Ovary (tissue), 10 donors: ENCODE results near the gene PKP3. TPM values are rescaled to one million over a fixed set of nuclear protein-coding genes. Genes with fewer than 3 reads are reported as not detected.
"Not testable (repeated sequence)": the region's sequence is repeated elsewhere in the genome, so short reads cannot be mapped to it uniquely, and the experiment has no call there.

ENCODE experiments used
- DNase-seq, 5 donors: peaks; one replicate each; pipeline ENCODE4 v3.0.0-alpha.2; 2019 to 2020
- H3K27ac ChIP-seq, 2 donors: fragments of 200-600 bp; one replicate each; pipeline versions ENCODE4 v1.5.1 to v1.8.0; 2019 to 2022
- H3K27me3 ChIP-seq: fragments of 200-600 bp; one replicate; pipeline ENCODE4 v1.8.0; 2022
- H3K36me3 ChIP-seq: fragments of 200-600 bp; sonication (generic); one replicate; pipeline ENCODE4 v1.5.1; 2019
- H3K4me1 ChIP-seq: one replicate; pipeline ENCODE4 v1.8.1; 2013; ENCODE audit warnings: mild to moderate bottlenecking, moderate library complexity; ENCODE audit not compliant: insufficient read depth
- H3K4me3 ChIP-seq: fragments of 200-600 bp; sonication (generic); one replicate; pipeline ENCODE4 v1.5.1; 2017
- H3K9me3 ChIP-seq, 2 donors: fragments of 200-600 bp in 1 of 2; sonication (generic) in 1 of 2; one replicate each; pipeline versions ENCODE4 v1.5.1 to v1.8.1; 2013 to 2019; ENCODE audit warnings: mild to moderate bottlenecking in 1 of 2, moderate library complexity in 1 of 2
- EP300 ChIP-seq: sonication (generic); formaldehyde crosslinking; IDR thresholded peaks from one replicate; pipeline ENCODE4 v1.6.1; 2017; ENCODE audit warnings: antibody characterized with exemption
- POLR2A ChIP-seq: fragments of 450-650 bp; IDR thresholded peaks from one replicate; pipeline ENCODE4 v1.6.1; 2017; ENCODE audit warnings: antibody characterized with exemption, mild to moderate bottlenecking, moderate library complexity
- WGBS, 3 donors: extraction: QIAGEN DNeasy Blood & Tissue Kit in 1 of 3; methylation state at CpG; one replicate each; pipeline versions ENCODE4 v1.1.5 to v1.1.7; 2013 to 2017; 5-methylcytosine and 5-hydroxymethylcytosine counted together
- intact Hi-C, 4 donors: fragments of 100-400 bp; cut with DNase I; formaldehyde crosslinking; loops; one replicate each; pipeline versions ENCODE4 v1.11.0 to v1.15.1; 2022 to 2023
- long read RNA-seq, 3 donors: library from polyadenylated mRNA in 2 of 3; unstranded in 2 of 3; transcript quantifications; one replicate each; pipeline ENCODE4 v2.0.0 and lab custom pipeline, GENCODE V29; 2021 to 2026
- polyA plus RNA-seq, 2 donors: library from polyadenylated mRNA; stranded (reverse); fragments of 200-250 nt in 1 of 2; fragments of 350-450 nt in 1 of 2; fragmentation: Illumina TruSeq in 1 of 2; extraction: RNeasy Lipid Tissue Mini Kit (QIAGEN cat#74804) in 1 of 2; gene quantifications; one replicate each; pipeline ENCODE4 v1.2.3, GENCODE V29; 2013 to 2014
- total RNA-seq, 7 donors: library from RNA; depleted of rRNA in 2 of 7; stranded (reverse); fragments of >200 nt in 2 of 7; fragmentation: NEBNext Ultra II Directional in 3 of 7; extraction: Animal tissue kit (Norgen Biotek cat#: 25700) in 3 of 7; gene quantifications; one replicate each; pipeline versions ENCODE4 v1.1.0 to v1.2.4, GENCODE V29; 2016 to 2023
- TF ChIP-seq, protein P1 (sequence below), 3 donors: fragments of 450-650 bp in 2 of 3; fragments of 200-600 bp in 1 of 3; IDR thresholded peaks; one replicate each; pipeline versions ENCODE4 v1.5.1 to v1.8.0; 2016 to 2022; ENCODE audit warnings: antibody characterized with exemption in 3 of 3, mild to moderate bottlenecking in 1 of 3
- donor health status: DM: no; HTN: no; CAD: no; lungs with moderate emphysema.
- donor health status: DM: no; HTN: no; CAD: no.
- donor health status: Bipolar disorder and iron deficiency.
- donor health status: DM: yes; HTN: yes; CAD: no.
- donor health status: DM: no; HTN: no; CAD: no.
- donor health status: DM: yes; HTN: yes; CAD: no.

The PKP3 gene
- 10 to 100 TPM in 1 of 7 donors, 1 to 10 TPM in 4, under 1 TPM in 2; 0.30 to 56.8 (median 3.4) TPM for total RNA-seq
- under 1 TPM in 1 of 2 donors, not detected in 1; 0.21 TPM for polyA plus RNA-seq
- long read RNA-seq, donor 1, partial matches to known transcripts = 1 of 1 reads
- long read RNA-seq, donor 1, other reads (novel, unspliced or antisense) = 0 of 1 reads
- long read RNA-seq, donor 2, partial matches to known transcripts = 0 of 1 reads
- long read RNA-seq, donor 2, other reads (novel, unspliced or antisense) = 0 of 1 reads
- long read RNA-seq, donor 3, transcript PKP3-201 (13 exons, 2,809 nt) = major isoform, 11 of 16 reads
- long read RNA-seq, donor 3, partial matches to known transcripts = 3 of 16 reads
- long read RNA-seq, donor 3, other reads (novel, unspliced or antisense) = 2 of 16 reads

DNA sequence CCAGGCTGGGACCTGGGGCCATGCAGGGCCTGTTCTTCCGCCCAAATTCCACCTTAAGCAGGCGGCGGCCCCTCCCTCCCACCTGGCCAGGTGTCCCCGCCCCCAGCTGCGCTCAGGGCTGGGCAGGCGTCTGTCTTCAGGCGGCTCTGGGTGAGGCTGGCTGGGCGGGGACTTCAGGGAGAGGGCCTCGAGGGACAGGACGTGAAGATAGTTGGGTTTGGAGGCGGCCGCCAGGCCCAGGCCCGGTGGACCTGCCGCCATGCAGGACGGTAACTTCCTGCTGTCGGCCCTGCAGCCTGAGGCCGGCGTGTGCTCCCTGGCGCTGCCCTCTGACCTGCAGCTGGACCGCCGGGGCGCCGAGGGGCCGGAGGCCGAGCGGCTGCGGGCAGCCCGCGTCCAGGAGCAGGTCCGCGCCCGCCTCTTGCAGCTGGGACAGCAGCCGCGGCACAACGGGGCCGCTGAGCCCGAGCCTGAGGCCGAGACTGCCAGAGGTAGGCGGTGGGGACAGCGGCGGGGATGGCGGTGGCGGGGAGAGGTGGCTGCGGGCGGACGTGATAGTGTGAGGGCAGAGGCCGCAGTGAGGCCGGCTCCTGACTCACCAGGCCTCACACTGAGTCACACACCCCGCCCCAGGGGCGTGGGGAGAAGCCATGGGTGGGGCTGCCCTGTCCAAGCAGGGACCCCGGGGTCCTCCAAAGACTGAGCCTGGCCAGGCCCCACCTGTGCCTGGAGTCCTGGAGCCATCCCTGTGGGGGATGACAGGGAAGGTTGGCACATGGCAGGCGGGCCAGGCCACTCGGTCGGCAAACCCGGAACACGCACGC is at the start of gene PKP3:
TSS of gene PKP3 (plus strand) at position 176 of the 824 bp plus-strand sequence. CDS start at position 260, 84 bp downstream.
- no peaks in the 10 kb centered on the region for H3K27me3 ChIP-seq
- no peaks in the 10 kb centered on the region for H3K4me1 ChIP-seq
- H3K27ac ChIP-seq = no peak within 1 kb of the TSS
- DNase-seq = no peak
- no peak within 1 kb of the TSS for H3K4me3 ChIP-seq
- intact Hi-C loops = no loop called here
- H3K9me3 ChIP-seq = no peaks in the 10 kb centered on the region
- 76 to 83% (median 81%) methylated on average over 57 of the region's 57 CpGs for WGBS, 3 donors
- no peaks in the 10 kb centered on the region for H3K36me3 ChIP-seq
- TF ChIP-seq POLR2A (no peak), EP300 (no peak)
- TF ChIP-seq, protein P1, sequence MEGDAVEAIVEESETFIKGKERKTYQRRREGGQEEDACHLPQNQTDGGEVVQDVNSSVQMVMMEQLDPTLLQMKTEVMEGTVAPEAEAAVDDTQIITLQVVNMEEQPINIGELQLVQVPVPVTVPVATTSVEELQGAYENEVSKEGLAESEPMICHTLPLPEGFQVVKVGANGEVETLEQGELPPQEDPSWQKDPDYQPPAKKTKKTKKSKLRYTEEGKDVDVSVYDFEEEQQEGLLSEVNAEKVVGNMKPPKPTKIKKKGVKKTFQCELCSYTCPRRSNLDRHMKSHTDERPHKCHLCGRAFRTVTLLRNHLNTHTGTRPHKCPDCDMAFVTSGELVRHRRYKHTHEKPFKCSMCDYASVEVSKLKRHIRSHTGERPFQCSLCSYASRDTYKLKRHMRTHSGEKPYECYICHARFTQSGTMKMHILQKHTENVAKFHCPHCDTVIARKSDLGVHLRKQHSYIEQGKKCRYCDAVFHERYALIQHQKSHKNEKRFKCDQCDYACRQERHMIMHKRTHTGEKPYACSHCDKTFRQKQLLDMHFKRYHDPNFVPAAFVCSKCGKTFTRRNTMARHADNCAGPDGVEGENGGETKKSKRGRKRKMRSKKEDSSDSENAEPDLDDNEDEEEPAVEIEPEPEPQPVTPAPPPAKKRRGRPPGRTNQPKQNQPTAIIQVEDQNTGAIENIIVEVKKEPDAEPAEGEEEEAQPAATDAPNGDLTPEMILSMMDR (IDR thresholded peaks at IDR 0.05) = no peak

DNA sequence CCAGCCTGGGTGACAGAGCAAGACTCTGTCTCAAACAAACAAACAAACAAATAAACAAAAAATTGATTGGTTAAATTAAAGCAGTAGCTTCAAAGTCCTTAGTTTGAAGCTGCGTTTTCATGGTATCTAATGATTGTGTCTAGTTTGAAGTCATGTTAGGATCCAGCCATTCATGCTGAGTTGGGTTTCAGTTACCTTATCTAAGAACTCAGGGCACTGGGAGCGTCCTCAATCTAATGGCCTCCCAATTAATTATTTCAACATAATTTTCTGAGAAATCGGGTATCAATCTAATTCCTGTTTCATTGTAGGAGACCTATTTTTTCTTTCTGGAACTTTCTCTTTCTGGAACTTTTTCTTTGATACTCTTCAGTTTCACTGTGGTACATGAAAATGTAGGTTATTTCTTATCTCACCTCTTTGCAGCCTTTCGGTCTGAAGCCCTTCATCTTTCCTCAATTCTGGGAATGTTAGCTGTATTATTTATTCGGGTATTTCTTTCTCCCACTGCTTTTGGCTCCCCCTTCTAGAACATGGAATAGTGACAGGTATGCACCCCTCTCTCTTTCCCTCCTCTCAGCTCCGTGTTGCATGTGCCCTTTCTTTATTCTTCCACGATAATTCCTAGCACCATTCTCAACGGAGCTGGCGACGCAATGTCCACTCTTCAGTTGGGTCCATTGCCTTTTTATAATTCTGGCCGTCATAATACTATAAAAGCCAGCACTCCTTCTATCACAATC is 49.0 kb upstream of the PKP3 start:
- no peak overlapping the region for H3K4me3 ChIP-seq
- no peaks in the 10 kb centered on the region for H3K9me3 ChIP-seq
- H3K27me3 ChIP-seq = no peaks in the 10 kb centered on the region
- no peak for TF ChIP-seq EP300
- TF ChIP-seq, protein P1 (IDR thresholded peaks at IDR 0.05) = no peak
- no peak for TF ChIP-seq POLR2A
- no peaks in the 10 kb centered on the region for H3K36me3 ChIP-seq
- peak in 2 of 5 donors; percentile 2 to 7 for DNase-seq
- WGBS, 3 donors = 85 to 88% (median 87%) methylated on average over 11 of the region's 11 CpGs
- intact Hi-C loops = no loop called here
- no peak overlapping the region for H3K27ac ChIP-seq
- H3K4me1 ChIP-seq = no peaks in the 10 kb centered on the region

GRCh38 chr11:346529-346928 is 47.5 kb upstream of the PKP3 start:
- no peaks in the 10 kb centered on the region for H3K27me3 ChIP-seq
- no peaks in the 10 kb centered on the region for H3K4me1 ChIP-seq
- intact Hi-C loops = no loop called here
- no peak overlapping the region for H3K4me3 ChIP-seq
- H3K36me3 ChIP-seq = no peaks in the 10 kb centered on the region
- H3K27ac ChIP-seq = no peak overlapping the region
- TF ChIP-seq EP300 (no peak), POLR2A (no peak)
- TF ChIP-seq, protein P1 (IDR thresholded peaks at IDR 0.05) = no peak
- peak in 2 of 5 donors; percentile 5 to 9 for DNase-seq
- 75 to 86% (median 75%) methylated on average over 3 of the region's 3 CpGs for WGBS, 3 donors
- H3K9me3 ChIP-seq = no peaks in the 10 kb centered on the region

DNA sequence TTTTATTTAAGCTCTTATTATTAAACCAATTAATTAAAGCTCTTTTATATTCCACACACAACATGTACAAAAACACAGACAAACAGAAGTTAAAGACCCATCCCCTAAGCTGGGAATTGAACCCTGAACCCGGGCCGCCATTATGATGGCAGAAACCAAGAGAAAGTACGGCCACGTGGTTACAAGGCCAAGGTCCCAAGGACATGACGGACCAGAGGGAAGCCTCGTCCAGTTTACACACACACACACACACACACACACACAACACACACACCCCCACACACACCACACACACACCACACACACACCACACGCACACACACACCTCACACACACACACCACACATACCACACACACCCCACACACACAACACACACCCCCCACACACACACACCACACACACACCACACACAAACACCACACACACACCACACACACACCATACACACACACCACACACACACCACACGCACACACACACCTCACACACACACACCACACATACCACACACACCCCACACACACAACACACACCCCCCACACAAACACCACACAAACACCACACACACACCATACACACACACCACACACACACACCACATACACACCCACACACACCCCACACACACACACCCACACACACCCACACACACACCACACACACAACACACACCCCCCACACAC is 44.6 kb upstream of the PKP3 start:
- WGBS, 3 donors = 64 to 72% (median 69%) methylated on average over 8 of the region's 8 CpGs
- H3K4me1 ChIP-seq, intact Hi-C loops, H3K27me3 ChIP-seq, H3K27ac ChIP-seq, H3K4me3 ChIP-seq, H3K36me3 ChIP-seq, H3K9me3 ChIP-seq: not testable (repeated sequence)
- DNase-seq = peak in 2 of 5 donors; percentile 19 to 27

- H3K9me3 ChIP-seq, H3K36me3 ChIP-seq, H3K4me3 ChIP-seq, H3K4me1 ChIP-seq, H3K27ac ChIP-seq, intact Hi-C loops, H3K27me3 ChIP-seq: not testable (repeated sequence)
- 79 to 83% (median 80%) methylated on average over 16 of the region's 16 CpGs for WGBS, 3 donors
- peak in 2 of 5 donors; percentile 10 to 18 for DNase-seq
These were observed 43.8 kb upstream of the PKP3 start for GRCh38 chr11:350033-350722.
